ENCODE measurements around the gene OAS3. TPM values are rescaled to one million over a fixed set of nuclear protein-coding genes. Genes with fewer than 3 reads are reported as not detected.

Gene OAS3
- total RNA-seq, 1 donor from 2014 or later = not detected

DNA sequence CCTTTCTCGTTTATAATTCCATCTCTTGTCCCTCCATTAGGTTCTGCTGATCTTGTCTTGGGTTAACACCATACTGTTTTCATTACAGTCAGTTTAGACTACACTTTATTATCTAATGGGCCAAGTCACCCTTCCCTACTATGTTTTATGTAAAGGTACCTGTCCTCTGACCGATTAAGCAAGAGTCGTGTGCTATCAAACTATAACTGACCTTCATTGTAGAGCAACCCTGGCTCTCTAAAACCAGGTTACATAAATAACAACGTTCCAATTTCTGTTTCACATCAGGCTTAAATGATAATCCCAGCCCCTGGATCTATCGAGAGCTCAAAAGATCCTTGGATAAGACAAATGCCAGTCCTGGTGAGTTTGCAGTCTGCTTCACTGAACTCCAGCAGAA, 56.7 kb downstream of the OAS3 start:
- Mint-ChIP-seq H3K27ac (ENCODE audit: unreplicated experiment) (no peak overlapping the region), H3K4me1 (ENCODE audit: low read depth, unreplicated experiment) (no peaks in the 10 kb centered on the region), H3K4me3 (ENCODE audit: unreplicated experiment) (no peak overlapping the region), H3K9me3 (ENCODE audit: unreplicated experiment) (peaks cover 4% of the 10 kb centered on the region), H3K27me3 (ENCODE audit: unreplicated experiment) (peaks cover 1% of the 10 kb centered on the region), H3K36me3 (ENCODE audit: unreplicated experiment) (peaks cover 5% of the 10 kb centered on the region)
- TF ChIP-seq, protein P1, sequence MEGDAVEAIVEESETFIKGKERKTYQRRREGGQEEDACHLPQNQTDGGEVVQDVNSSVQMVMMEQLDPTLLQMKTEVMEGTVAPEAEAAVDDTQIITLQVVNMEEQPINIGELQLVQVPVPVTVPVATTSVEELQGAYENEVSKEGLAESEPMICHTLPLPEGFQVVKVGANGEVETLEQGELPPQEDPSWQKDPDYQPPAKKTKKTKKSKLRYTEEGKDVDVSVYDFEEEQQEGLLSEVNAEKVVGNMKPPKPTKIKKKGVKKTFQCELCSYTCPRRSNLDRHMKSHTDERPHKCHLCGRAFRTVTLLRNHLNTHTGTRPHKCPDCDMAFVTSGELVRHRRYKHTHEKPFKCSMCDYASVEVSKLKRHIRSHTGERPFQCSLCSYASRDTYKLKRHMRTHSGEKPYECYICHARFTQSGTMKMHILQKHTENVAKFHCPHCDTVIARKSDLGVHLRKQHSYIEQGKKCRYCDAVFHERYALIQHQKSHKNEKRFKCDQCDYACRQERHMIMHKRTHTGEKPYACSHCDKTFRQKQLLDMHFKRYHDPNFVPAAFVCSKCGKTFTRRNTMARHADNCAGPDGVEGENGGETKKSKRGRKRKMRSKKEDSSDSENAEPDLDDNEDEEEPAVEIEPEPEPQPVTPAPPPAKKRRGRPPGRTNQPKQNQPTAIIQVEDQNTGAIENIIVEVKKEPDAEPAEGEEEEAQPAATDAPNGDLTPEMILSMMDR (IDR thresholded peaks at IDR 0.05; ENCODE audit: partially characterized antibody, unreplicated experiment) = no peak
- DNase-seq = no peak

DNA sequence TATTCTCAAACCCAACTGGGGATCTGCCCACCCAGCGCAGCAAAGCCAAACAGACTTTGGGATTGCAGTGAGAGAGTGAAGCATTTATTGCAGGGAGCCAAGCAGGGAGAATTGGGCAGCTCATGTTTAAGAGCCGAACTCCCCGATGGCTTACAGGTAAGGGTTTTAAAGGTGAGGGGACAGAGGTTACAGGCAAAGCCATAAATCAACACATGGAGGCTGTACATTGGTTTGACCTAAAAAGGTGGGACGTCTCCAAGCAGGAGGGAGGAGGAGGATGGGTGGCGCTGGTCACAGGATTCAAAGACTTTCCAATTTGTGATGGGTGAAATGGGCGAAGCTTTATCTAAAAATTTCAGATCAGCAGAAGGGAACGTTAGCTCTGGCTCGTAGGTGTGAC, 58.2 kb downstream of the OAS3 start:
- Mint-ChIP-seq H3K4me1 (ENCODE audit: low read depth, unreplicated experiment) (no peaks in the 10 kb centered on the region), H3K27me3 (ENCODE audit: unreplicated experiment) (peaks cover 1% of the 10 kb centered on the region), H3K9me3 (ENCODE audit: unreplicated experiment) (peaks cover 4% of the 10 kb centered on the region), H3K27ac (ENCODE audit: unreplicated experiment) (no peak overlapping the region), H3K4me3 (ENCODE audit: unreplicated experiment) (no peak overlapping the region), H3K36me3 (ENCODE audit: unreplicated experiment) (peaks cover 5% of the 10 kb centered on the region)
- no peak for DNase-seq
- TF ChIP-seq, protein P1 (IDR thresholded peaks at IDR 0.05; ENCODE audit: partially characterized antibody, unreplicated experiment) = no peak

DNA sequence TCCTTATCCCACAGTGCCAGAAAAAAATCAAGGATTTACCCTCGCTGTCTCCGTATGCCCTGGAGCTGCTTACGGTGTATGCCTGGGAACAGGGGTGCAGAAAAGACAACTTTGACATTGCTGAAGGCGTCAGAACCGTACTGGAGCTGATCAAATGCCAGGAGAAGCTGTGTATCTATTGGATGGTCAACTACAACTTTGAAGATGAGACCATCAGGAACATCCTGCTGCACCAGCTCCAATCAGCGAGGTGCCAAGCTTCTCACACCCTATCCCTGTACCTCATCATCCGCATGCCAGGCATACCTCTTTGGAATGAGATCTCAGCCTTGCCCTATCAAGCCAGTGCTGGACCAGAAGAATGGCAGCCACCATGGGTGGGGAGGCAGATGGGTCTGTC, 59.2 kb downstream of the OAS3 start:
- no peak overlapping the region for H3K27ac Mint-ChIP-seq (ENCODE audit: unreplicated experiment)
- no peak for DNase-seq
- no peaks in the 10 kb centered on the region for H3K4me1 Mint-ChIP-seq (ENCODE audit: low read depth, unreplicated experiment)
- H3K27me3 Mint-ChIP-seq (ENCODE audit: unreplicated experiment) = peaks cover 1% of the 10 kb centered on the region
- TF ChIP-seq, protein P1 (IDR thresholded peaks at IDR 0.05; ENCODE audit: partially characterized antibody, unreplicated experiment) = no peak
- H3K36me3 Mint-ChIP-seq (ENCODE audit: unreplicated experiment) = peaks cover 5% of the 10 kb centered on the region
- H3K4me3 Mint-ChIP-seq (ENCODE audit: unreplicated experiment) = no peak overlapping the region
- peaks cover 4% of the 10 kb centered on the region for H3K9me3 Mint-ChIP-seq (ENCODE audit: unreplicated experiment)

DNA sequence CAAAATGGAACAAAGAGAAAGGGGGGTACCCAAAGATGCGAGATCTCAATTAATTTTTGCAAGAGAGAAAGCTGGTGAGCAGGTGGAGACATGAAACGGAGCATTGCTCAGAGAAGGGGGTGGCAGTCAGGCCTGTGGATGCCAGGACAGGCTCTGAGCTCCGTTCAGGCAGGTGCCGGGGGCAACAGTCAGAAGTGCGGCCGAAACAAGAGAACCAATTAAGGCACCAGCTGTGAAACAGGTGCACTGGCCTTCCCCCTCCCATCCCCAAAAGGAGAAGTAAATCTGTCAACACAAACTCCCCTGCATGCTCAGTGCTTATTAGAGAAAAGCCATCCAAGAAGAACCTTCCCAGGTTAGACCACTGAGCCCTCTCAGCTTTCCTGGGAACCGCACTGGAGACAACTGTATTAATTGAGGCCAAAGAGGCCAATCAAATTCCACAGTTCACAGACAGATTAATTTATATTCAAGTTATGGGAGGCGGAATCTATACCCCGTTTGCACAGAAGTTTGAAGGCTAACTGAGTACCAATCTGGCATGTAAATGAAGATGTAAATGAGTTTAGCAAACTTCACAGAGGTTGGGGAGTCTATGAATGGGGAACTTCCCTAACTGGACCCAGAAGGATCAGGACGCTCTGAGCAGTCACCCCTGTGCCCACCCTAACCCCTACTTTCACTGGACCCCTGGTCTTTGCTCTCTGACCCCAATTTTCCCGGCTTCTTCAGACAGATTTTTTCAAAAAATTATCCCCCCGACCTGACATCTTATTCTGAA, 60.9 kb downstream of the OAS3 start:
- Mint-ChIP-seq H3K9me3 (ENCODE audit: unreplicated experiment) (peaks cover 4% of the 10 kb centered on the region), H3K4me3 (ENCODE audit: unreplicated experiment) (no peak overlapping the region), H3K4me1 (ENCODE audit: low read depth, unreplicated experiment) (no peaks in the 10 kb centered on the region), H3K27ac (ENCODE audit: unreplicated experiment) (no peak overlapping the region), H3K27me3 (ENCODE audit: unreplicated experiment) (peaks cover 1% of the 10 kb centered on the region), H3K36me3 (ENCODE audit: unreplicated experiment) (peaks cover 5% of the 10 kb centered on the region)
- DNase-seq = no peak
- TF ChIP-seq, protein P1 (IDR thresholded peaks at IDR 0.05; ENCODE audit: partially characterized antibody, unreplicated experiment) = no peak

DNA sequence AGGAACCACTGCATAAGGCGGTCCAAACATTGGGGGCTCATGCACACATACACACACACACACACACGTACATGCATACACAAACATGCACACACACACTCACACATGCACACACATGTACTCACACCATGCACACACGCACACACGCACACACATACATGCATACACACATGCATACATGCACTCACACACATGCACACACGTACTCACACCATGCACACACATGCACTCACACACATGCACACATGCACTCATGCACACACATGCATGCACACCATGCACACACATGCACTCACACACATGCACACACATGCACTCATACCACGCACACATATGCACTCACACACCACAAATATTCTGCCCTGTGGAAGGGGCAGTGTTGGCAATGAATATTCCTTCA, 62.2 kb downstream of the OAS3 start:
- Mint-ChIP-seq H3K27me3 (ENCODE audit: unreplicated experiment) (peaks cover 1% of the 10 kb centered on the region), H3K4me1 (ENCODE audit: low read depth, unreplicated experiment) (no peaks in the 10 kb centered on the region), H3K36me3 (ENCODE audit: unreplicated experiment) (peaks cover 5% of the 10 kb centered on the region), H3K27ac (ENCODE audit: unreplicated experiment) (no peak overlapping the region), H3K4me3 (ENCODE audit: unreplicated experiment) (no peak overlapping the region), H3K9me3 (ENCODE audit: unreplicated experiment) (peaks cover 4% of the 10 kb centered on the region)
- no peak for DNase-seq
- TF ChIP-seq, protein P1 (IDR thresholded peaks at IDR 0.05; ENCODE audit: partially characterized antibody, unreplicated experiment) = no peak
